ENCODE results near the gene ARL4A. TPM values are rescaled to one million over a fixed set of nuclear protein-coding genes. Genes with fewer than 3 reads are reported as not detected.

The ARL4A gene
- total RNA-seq, 2 experiments from 2014 or later, result 11.7 to 12.0 TPM

DNA sequence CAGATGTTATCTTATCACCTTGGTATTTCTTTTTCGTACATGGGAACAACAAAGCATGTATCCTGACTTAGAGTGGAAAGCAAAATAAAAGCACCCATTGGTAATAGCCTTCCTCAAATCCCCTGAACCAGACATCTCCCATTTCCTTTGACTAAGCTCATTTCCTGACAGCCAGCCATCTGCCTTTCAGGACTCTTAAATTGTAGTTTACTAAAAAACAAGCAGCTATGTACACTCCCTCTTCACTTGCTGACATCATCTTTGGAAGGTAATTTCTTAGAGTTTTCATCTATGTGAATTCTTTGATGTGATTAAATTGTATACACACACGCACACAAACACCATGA lies 40.7 kb downstream of the ARL4A start:
- H3K27ac Mint-ChIP-seq, result no peak overlapping the region
- no peak for ATAC-seq (ENCODE audit: low read depth)
- no peaks in the 10 kb centered on the region for H3K27me3 Mint-ChIP-seq
- no peak for DNase-seq
- peaks cover 11% of the 10 kb centered on the region for H3K4me1 Mint-ChIP-seq
- peaks cover 3% of the 10 kb centered on the region for H3K36me3 Mint-ChIP-seq
- no peak overlapping the region for H3K4me3 Mint-ChIP-seq
- H3K9me3 Mint-ChIP-seq, result no peaks in the 10 kb centered on the region
- POLR2A ChIA-PET, result interaction anchor here (1.4 kb wide), 1 partner anchor 41 kb away, joined by 7 read pairs; the partner anchor contains the start of gene ARL4A

DNA sequence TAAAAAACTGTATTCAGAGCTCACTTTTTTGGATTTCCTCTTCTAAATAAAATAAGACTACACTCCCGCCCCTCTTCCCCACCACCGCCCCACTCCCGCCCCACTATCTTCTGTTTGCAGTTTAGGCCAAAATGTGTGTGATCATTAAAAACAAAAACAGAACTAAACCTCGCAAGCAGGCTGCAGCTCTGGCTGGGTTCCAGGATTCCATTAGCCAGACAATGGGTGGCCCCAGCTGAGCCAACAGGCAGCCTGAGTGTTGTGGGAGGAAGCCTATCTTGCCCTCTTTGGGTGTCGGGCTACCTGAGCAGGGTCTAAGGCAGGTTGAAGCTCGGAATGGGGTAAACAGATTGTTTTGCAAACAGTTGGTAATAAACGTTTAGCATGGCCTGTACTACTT lies 41.7 kb downstream of the ARL4A start:
- POLR2A ChIA-PET, result no interaction called here
- no peak overlapping the region for H3K4me3 Mint-ChIP-seq
- no peaks in the 10 kb centered on the region for H3K27me3 Mint-ChIP-seq
- peaks cover 3% of the 10 kb centered on the region for H3K36me3 Mint-ChIP-seq
- H3K9me3 Mint-ChIP-seq, result no peaks in the 10 kb centered on the region
- no peak for ATAC-seq (ENCODE audit: low read depth)
- no peak overlapping the region for H3K27ac Mint-ChIP-seq
- peaks cover 8% of the 10 kb centered on the region for H3K4me1 Mint-ChIP-seq
- no peak for DNase-seq

DNA sequence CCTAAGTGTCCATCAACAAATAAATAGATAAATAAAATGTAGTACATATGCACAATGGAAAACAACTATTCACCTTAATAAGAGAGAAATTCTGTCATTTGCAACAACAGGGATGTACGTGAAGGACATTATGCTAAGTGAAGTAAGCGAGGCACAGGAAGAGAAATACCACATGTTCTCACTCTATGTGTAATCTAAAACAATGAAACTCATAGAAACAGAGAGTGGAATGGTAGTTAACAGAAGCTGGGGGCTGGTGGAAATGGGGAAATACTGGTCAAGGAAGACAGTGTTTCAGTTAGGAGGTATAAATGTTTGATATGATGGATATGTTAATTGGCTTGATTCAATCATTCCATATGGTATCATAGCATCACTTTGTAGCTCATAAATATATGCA lies 43.1 kb downstream of the ARL4A start:
- Mint-ChIP-seq H3K9me3 (no peaks in the 10 kb centered on the region), H3K4me1 (peaks cover 8% of the 10 kb centered on the region), H3K4me3 (no peak overlapping the region), H3K27me3 (no peaks in the 10 kb centered on the region), H3K36me3 (no peaks in the 10 kb centered on the region), H3K27ac (peak overlapping the region; percentile 47)
- ATAC-seq (ENCODE audit: low read depth), result no peak
- DNase-seq, result no peak
- POLR2A ChIA-PET, result interaction anchor here (2.0 to 3.9 kb wide), 2 partner anchors 15 to 44 kb away, joined by 12 to 18 read pairs; partner anchors contain the start of gene ARL4A

DNA sequence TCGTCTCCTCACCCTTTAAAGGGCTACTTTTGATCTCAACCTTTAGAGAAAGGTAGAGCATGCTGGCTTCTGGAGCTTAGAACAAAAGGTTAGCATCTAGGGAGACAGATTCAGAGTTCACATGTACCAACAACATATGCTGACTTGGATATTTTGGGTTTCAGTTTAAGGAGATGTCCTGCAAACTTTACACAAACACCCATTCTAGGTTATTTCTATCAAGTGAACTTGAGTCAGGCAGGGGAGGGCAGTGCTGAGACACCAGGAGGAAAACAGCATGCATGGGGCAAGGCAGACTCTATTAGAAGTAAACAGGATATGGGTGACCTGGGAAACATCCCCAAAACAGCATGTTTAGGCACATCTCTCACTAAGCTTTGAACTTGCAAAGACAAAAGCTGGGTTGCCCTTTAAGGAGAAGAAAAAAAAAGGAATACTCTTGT lies 43.8 kb downstream of the ARL4A start:
- peak overlapping the region; percentile 65 for H3K4me3 Mint-ChIP-seq

DNA sequence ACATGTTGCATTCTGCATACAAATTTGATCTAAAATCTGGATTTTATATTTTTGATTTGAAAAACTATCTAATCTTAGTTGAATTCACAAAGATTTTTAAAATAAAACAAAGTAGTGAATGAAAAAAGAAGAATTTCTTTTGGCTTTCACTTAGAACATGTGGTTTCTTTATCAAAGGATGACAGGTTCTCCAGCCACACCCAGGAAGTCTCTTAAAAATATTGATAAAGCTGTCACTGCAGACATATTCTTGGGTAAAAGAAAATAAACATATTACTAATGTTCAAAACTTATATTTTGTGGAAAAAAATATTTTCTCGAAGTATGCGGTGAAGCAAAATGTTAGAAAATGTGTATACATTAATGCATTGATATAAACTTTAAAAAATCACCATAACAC lies 44.3 kb downstream of the ARL4A start:
- peaks cover 8% of the 10 kb centered on the region for H3K4me1 Mint-ChIP-seq
- no peak overlapping the region for H3K27ac Mint-ChIP-seq
- POLR2A ChIA-PET, result interaction anchor here (2.0 to 3.9 kb wide), 2 partner anchors 16 to 45 kb away, joined by 12 to 18 read pairs; partner anchors contain the start of gene ARL4A
- no peak overlapping the region for H3K4me3 Mint-ChIP-seq
- no peaks in the 10 kb centered on the region for H3K36me3 Mint-ChIP-seq
- DNase-seq, result no peak
- ATAC-seq (ENCODE audit: low read depth), result no peak
- no peaks in the 10 kb centered on the region for H3K9me3 Mint-ChIP-seq
- H3K27me3 Mint-ChIP-seq, result no peaks in the 10 kb centered on the region

More for the DNA sequence above, 43.8 kb downstream of the ARL4A start:
- POLR2A ChIA-PET, result interaction anchor here (2.0 to 3.9 kb wide), 2 partner anchors 15 to 44 kb away, joined by 12 to 18 read pairs; partner anchors contain the start of gene ARL4A
- Mint-ChIP-seq H3K27ac (peak overlapping the region; percentile 86), H3K27me3 (no peaks in the 10 kb centered on the region), H3K9me3 (no peaks in the 10 kb centered on the region), H3K4me1 (peaks cover 8% of the 10 kb centered on the region), H3K36me3 (no peaks in the 10 kb centered on the region)
- no peak for DNase-seq
- ATAC-seq (ENCODE audit: low read depth), result peak; percentile 72

DNA sequence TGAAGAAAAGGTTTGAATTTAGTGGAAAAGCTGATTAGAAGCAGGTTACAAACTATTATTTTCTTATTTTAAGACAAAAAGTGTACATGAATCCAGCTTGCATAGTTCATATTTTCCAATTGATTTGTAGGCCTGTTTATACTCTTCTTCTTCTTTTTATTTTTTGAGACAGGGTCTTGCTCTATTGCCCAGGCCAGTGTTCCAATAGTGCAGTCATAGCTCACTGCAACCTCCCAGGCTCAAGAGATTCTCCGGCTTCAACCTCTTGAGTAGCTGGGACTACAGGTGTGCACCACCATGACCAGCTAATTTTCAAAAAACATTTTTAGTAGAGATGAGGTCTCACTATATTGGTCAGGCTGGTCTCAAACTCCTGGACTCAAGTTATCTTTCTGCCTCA lies 45.0 kb downstream of the ARL4A start:
- DNase-seq, result no peak
- H3K27me3 Mint-ChIP-seq, result no peaks in the 10 kb centered on the region
- peaks cover 8% of the 10 kb centered on the region for H3K4me1 Mint-ChIP-seq
- POLR2A ChIA-PET, result interaction anchor here (2.0 to 3.9 kb wide), 2 partner anchors 16 to 46 kb away, joined by 12 to 18 read pairs; partner anchors contain the start of gene ARL4A
- H3K36me3 Mint-ChIP-seq, result no peaks in the 10 kb centered on the region
- H3K27ac Mint-ChIP-seq, result no peak overlapping the region
- no peak for ATAC-seq (ENCODE audit: low read depth)
- H3K4me3 Mint-ChIP-seq, result no peak overlapping the region
- no peaks in the 10 kb centered on the region for H3K9me3 Mint-ChIP-seq

DNA sequence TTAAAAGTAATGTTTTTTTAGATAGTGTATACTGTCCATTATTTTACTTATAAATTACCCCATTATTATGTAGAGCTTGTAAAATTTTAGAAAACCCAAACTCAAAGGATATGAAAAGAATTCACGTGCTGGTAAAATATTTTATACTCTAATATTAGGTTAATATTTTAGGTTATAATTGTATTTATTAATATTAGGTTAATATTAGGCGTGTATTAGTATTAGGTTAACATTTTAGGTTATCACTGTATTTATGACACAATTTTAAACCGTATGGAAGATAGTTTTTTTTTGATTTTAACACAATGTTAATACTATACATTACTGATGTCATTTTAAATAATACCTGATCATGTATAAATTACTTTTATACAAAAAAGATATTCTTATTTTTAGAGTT lies 48.5 kb downstream of the ARL4A start:
- H3K9me3 Mint-ChIP-seq, result no peaks in the 10 kb centered on the region
- peaks cover 4% of the 10 kb centered on the region for H3K4me1 Mint-ChIP-seq
- no peaks in the 10 kb centered on the region for H3K36me3 Mint-ChIP-seq
- H3K27me3 Mint-ChIP-seq, result no peaks in the 10 kb centered on the region
- no peak for DNase-seq
- no peak overlapping the region for H3K4me3 Mint-ChIP-seq
- no peak overlapping the region for H3K27ac Mint-ChIP-seq
- POLR2A ChIA-PET, result no interaction called here
- ATAC-seq (ENCODE audit: low read depth), result no peak

DNA sequence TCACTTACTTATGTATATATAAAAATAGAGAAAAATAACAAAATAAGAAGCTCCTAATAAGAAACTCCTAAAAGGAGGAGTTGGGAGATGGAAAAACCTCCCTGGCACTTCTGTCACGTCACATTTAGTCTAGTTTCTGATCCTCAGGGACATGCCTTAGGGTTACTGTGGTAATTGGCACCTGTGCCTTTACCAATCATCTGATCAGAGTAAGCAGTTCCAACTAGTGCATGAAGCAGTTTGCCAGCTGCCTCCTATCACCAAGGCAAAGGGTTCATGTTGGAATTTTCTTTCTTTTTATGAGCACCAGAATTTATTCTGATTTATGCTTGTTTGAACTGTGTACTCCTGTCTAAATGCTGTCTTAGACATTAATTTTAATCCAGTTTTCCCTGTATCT lies 49.9 kb downstream of the ARL4A start:
- Mint-ChIP-seq H3K36me3 (no peaks in the 10 kb centered on the region), H3K4me3 (no peak overlapping the region), H3K27me3 (no peaks in the 10 kb centered on the region), H3K27ac (no peak overlapping the region), H3K9me3 (no peaks in the 10 kb centered on the region), H3K4me1 (no peaks in the 10 kb centered on the region)
- POLR2A ChIA-PET, result no interaction called here
- ATAC-seq (ENCODE audit: low read depth) (no peak), DNase-seq (no peak)

DNA sequence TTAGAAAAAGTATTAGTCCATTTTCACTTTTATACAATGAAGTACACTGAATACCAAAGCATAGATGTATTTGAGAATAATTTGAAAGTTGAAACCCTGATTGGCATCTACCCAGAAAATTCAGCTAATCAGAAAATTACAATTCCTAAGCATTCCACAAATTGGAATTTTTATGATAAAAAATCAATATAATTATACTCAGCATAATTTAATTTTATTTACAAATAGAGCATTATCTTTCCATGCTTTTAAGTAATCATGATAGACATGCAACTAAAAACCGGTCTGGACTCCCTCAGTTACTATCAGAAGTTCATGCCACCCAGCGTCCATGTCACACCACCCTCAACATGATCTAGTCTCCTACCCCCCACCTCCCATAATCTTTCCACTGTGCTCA lies 50.4 kb downstream of the ARL4A start:
- Mint-ChIP-seq H3K4me1 (no peaks in the 10 kb centered on the region), H3K27ac (no peak overlapping the region), H3K36me3 (no peaks in the 10 kb centered on the region), H3K9me3 (no peaks in the 10 kb centered on the region), H3K4me3 (no peak overlapping the region), H3K27me3 (no peaks in the 10 kb centered on the region)
- DNase-seq (no peak), ATAC-seq (ENCODE audit: low read depth) (no peak)
- POLR2A ChIA-PET, result no interaction called here

DNA sequence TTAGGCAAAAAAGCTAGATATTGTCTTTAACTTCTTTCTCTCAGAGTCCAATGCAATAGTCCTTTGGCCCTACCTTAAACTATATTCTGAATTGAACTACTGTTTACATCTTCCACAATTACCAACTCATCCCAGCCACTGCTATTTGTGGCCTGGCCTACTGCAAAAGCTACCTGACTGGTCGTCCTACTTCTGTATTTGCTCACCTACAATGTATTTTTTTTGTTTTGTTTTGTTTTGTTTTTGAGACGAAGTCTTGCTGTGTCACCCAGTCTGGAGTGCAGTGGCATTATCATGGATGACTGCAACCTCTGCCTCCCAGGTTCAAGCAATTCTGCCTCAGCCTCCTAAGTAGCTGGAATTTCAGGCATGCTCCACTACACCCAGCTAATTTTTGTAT lies 51.2 kb downstream of the ARL4A start:
- no peak for DNase-seq
- Mint-ChIP-seq H3K36me3 (no peaks in the 10 kb centered on the region), H3K4me3 (no peak overlapping the region), H3K27ac (no peak overlapping the region), H3K4me1 (no peaks in the 10 kb centered on the region), H3K9me3 (peaks cover 1% of the 10 kb centered on the region), H3K27me3 (no peaks in the 10 kb centered on the region)
- ATAC-seq (ENCODE audit: low read depth), result no peak
- POLR2A ChIA-PET, result no interaction called here

Other genes with a start within 250 kb of the ARL4A start
- under 1 TPM; 0.69 to 0.77 TPM for gene SCIN, start 116.9 kb upstream of the ARL4A start, total RNA-seq